Measurements from ENCODE around the gene ZNF337. TPM values are rescaled to one million over a fixed set of nuclear protein-coding genes. Genes with fewer than 3 reads are reported as not detected.

ZNF337 gene
- total and polyA plus RNA-seq, 7 donors = 1.8 to 18.6 (median 15.6) TPM

- Histone ChIP-seq H3K27me3 (no peaks in the 10 kb centered on the region), H3K36me3 (no peaks in the 10 kb centered on the region), H3K4me3 (peak overlapping the region; percentile 68 to 98 (median 78)), H3K9me3 (no peaks in the 10 kb centered on the region), H3K4me1 (peaks cover 0 to 27% (median 13%) of the 10 kb centered on the region in 4 donors), H3K27ac (peak overlapping the region; percentile 83 to 97 (median 92))
- 44 to 45% methylated on average over 17 of the region's 17 CpGs for WGBS, 2 donors
- intact Hi-C loops (cut with DNase I) = loop anchor here (5.0 to 10.0 kb wide), 3 partner anchors 43 to 590 kb away; no protein-coding TSS in a partner anchor
- no peak for DNase-seq
- no peak for TF ChIP-seq POLR2A (IDR thresholded peaks at IDR 0.05)
- no peak for TF ChIP-seq CTCF (IDR thresholded peaks at IDR 0.05)
- no peak for TF ChIP-seq EP300 (IDR thresholded peaks at IDR 0.05)
- no peak for TF ChIP-seq POLR2AphosphoS5 (IDR thresholded peaks at IDR 0.05)
These were observed 72.1 kb downstream of the ZNF337 start for GRCh38 chr20:25624500-25624939.

Small RNA genes lying within 50 kb of the gene (small RNA-seq; reads per million reads assigned to genes)
- 0 reads per million in 3 donors for gene RN7SL594P

Other genes starting within 250 kb of the ZNF337 start
- 10 to 100 TPM in 2 of 4 donors, 1 to 10 TPM in 2; 9.6 to 19.9 (median 12.8) TPM for gene NINL, start 111.3 kb downstream of the ZNF337 start, total RNA-seq
- gene NINL, start 111.3 kb downstream of the ZNF337 start, polyA plus RNA-seq = 1 to 10 TPM; 2.4 to 3.8 (median 3.2) TPM
- gene NANP, start 72.8 kb downstream of the ZNF337 start, total RNA-seq = 1 to 10 TPM; 3.9 to 5.7 (median 4.8) TPM
- gene NANP, start 72.8 kb downstream of the ZNF337 start, polyA plus RNA-seq = 1 to 10 TPM; 1.2 to 2.7 (median 2.3) TPM